Caco-2 (cell line): ENCODE data around the gene PLPP7. TPM values are rescaled to one million over a fixed set of nuclear protein-coding genes. Genes with fewer than 3 reads are reported as not detected.

ENCODE experiments used
- BruUV-seq: library from RNA; stranded (reverse); fragments of 400-500 nt; replicated peaks from 2 replicates; lab custom pipeline; 2021; lab: Mats Ljungman, UMichigan
- CTCF ChIA-PET: fragments of 300-600 bp; sonication (Branson Sonifier 250); formaldehyde crosslinking; loops from one replicate; lab custom pipeline; 2022; ENCODE audit warnings: antibody characterized with exemption; lab: Charles Lee
- POLR2A ChIA-PET: fragments of 300-600 bp; sonication (Branson Sonifier 250); formaldehyde crosslinking; loops from one replicate; lab custom pipeline; 2022; ENCODE audit warnings: antibody characterized with exemption; lab: Charles Lee
- DNase-seq, 2 experiments: peaks; one replicate each; pipeline versions ENCODE4 v3.0.0 to v3.0.0-alpha.2; 2020 to 2022
- H3K27me3 ChIP-seq: replicated peaks from 2 replicates; pipeline ENCODE4 v1.6.0; 2011; ENCODE audit warnings: low read length; ENCODE audit not compliant: control insufficient read depth, insufficient read depth
- H3K36me3 ChIP-seq: 2 replicates; pipeline ENCODE4 v1.5.1; 2011; ENCODE audit warnings: low read length; ENCODE audit not compliant: control insufficient read depth, insufficient read depth
- H3K4me1 ChIP-seq: fragments of 250-450 bp; sonication (Bioruptor Pico); 2 replicates; pipeline ENCODE4 v1.5.1; 2020; ENCODE audit warnings: mild to moderate bottlenecking
- H3K4me3 ChIP-seq: 2 replicates; pipeline ENCODE4 v1.5.1; 2011; ENCODE audit warnings: low read depth, mild to moderate bottlenecking, control low read depth, low read length
- H3K9me3 ChIP-seq: fragments of 250-450 bp; sonication (Bioruptor Pico); 2 replicates; pipeline ENCODE4 v1.5.1; 2020; ENCODE audit warnings: mild to moderate bottlenecking, moderate library complexity
- H3K27ac Mint-ChIP-seq: one replicate; pipeline ENCODE4 v1.8.0; 2022; ENCODE audit warnings: mixed read lengths; ENCODE audit not compliant: unreplicated experiment
- H3K27me3 Mint-ChIP-seq: one replicate; pipeline ENCODE4 v1.8.0; 2022; ENCODE audit warnings: mixed read lengths; ENCODE audit not compliant: insufficient read depth, unreplicated experiment
- H3K36me3 Mint-ChIP-seq: one replicate; pipeline ENCODE4 v1.8.0; 2022; ENCODE audit warnings: mild to moderate bottlenecking, mixed read lengths; ENCODE audit not compliant: insufficient read depth, unreplicated experiment
- H3K4me1 Mint-ChIP-seq: one replicate; pipeline ENCODE4 v1.8.0; 2022; ENCODE audit warnings: low read depth, mixed read lengths; ENCODE audit not compliant: unreplicated experiment
- H3K4me3 Mint-ChIP-seq: one replicate; pipeline ENCODE4 v1.8.0; 2022; ENCODE audit warnings: mild to moderate bottlenecking, moderate library complexity, mixed read lengths; ENCODE audit not compliant: unreplicated experiment
- H3K9me3 Mint-ChIP-seq: one replicate; pipeline ENCODE4 v1.8.0; 2022; ENCODE audit warnings: mixed read lengths; ENCODE audit not compliant: unreplicated experiment
- intact Hi-C: fragments of 100-400 bp; cut with micrococcal nuclease; formaldehyde crosslinking; loops from one replicate; pipeline ENCODE4 v1.10.0; 2022; ENCODE audit not compliant: unreplicated experiment
- total RNA-seq: library from RNA; stranded (reverse); gene quantifications from 2 replicates; pipeline ENCODE4 v1.2.3, GENCODE V29; 2022
- TF ChIP-seq, protein P1 (sequence below), 2 experiments: fragments of 200-600 bp in 1 of 2; IDR thresholded peaks; 1 replicate in 1 of 2; 2 replicates in 1 of 2; pipeline versions ENCODE4 v1.5.1 to v1.8.0; 2011 to 2022; ENCODE audit warnings: antibody characterized with exemption in 1 of 2, control low read depth in 1 of 2, inconsistent platforms in 1 of 2, low read depth in 1 of 2, low read length in 1 of 2, mild to moderate bottlenecking in 1 of 2, moderate library complexity in 1 of 2; ENCODE audit not compliant: insufficient read depth in 1 of 2, severe bottlenecking in 1 of 2, unreplicated experiment in 1 of 2

Gene PLPP7
- total RNA-seq, 1 experiment from 2014 or later = 0.11 TPM

DNA sequence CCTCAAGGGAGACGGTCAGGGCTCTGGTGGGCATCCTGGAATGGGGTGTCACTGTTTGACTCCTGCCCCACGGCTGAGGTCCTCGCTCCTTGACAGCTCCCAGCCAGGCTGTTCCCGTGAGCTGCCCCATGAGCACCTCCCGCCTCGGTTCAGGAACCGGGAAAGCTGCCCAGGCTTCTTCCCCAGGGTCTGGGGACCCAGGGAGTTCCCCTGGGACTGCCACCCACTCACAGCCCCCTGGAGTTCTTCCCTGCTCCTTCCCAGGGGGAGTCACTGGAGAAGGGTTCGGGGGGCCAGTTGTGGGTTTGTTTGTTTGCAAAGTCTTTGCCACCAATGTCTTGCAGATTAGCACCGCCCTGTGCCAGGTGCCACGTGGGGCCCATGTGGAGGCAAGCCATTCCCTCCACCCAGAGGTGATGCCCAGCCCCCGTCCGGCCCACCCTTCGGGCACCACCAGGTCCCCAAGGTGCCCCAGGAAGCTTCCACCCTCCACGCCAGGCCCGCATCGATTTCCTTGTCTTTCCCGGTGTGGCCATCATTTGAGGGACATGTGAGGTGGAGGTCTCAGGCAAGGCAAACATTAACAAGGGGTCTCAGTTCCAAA is 1.3 kb downstream of the PLPP7 start:
- Histone ChIP-seq H3K36me3 (no peaks in the 10 kb centered on the region), H3K27me3 (no peaks in the 10 kb centered on the region), H3K4me3 (no peak overlapping the region), H3K9me3 (no peaks in the 10 kb centered on the region), H3K4me1 (no peaks in the 10 kb centered on the region)
- POLR2A ChIA-PET = no interaction called here
- H3K4me1 Mint-ChIP-seq = no peaks in the 10 kb centered on the region
- H3K9me3 Mint-ChIP-seq = no peaks in the 10 kb centered on the region
- TF ChIP-seq, protein P1, sequence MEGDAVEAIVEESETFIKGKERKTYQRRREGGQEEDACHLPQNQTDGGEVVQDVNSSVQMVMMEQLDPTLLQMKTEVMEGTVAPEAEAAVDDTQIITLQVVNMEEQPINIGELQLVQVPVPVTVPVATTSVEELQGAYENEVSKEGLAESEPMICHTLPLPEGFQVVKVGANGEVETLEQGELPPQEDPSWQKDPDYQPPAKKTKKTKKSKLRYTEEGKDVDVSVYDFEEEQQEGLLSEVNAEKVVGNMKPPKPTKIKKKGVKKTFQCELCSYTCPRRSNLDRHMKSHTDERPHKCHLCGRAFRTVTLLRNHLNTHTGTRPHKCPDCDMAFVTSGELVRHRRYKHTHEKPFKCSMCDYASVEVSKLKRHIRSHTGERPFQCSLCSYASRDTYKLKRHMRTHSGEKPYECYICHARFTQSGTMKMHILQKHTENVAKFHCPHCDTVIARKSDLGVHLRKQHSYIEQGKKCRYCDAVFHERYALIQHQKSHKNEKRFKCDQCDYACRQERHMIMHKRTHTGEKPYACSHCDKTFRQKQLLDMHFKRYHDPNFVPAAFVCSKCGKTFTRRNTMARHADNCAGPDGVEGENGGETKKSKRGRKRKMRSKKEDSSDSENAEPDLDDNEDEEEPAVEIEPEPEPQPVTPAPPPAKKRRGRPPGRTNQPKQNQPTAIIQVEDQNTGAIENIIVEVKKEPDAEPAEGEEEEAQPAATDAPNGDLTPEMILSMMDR (IDR thresholded peaks at IDR 0.05; ENCODE audit: insufficient read depth in 1 of 2, low read depth in 1 of 2, low read length in 1 of 2, severe bottlenecking in 1 of 2, unreplicated experiment in 1 of 2) = no peak
- no peak for DNase-seq
- CTCF ChIA-PET = no interaction called here
- intact Hi-C loops = no loop called here
- H3K27me3 Mint-ChIP-seq = no peaks in the 10 kb centered on the region
- no peak overlapping the region for H3K27ac Mint-ChIP-seq
- H3K36me3 Mint-ChIP-seq = no peaks in the 10 kb centered on the region
- no peak overlapping the region for H3K4me3 Mint-ChIP-seq
- BruUV-seq = no TSS peak

DNA sequence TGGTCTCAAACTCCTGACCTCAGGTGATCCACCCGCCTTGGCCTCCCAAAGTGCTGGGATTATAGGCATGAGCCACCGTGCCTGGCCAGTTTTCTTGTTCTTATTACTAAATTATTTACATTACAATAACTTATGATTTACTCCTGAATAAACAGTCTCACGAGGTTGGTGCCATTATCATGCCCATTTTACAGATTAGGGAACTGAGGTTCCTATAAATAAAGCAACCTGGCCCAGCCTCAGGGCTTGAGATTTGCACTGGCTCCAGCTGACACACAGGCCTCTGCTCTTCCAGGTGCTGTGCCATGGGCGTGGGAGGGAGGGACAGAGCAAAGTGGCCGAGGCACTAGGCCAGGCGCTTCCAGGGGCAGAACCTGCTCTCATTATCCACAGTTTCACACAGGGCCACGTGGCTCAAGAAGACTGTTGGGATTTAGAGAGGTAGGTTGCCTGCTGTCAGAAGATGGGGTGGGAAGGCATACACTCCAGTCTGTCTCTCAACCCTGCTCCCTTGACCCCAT is 2.3 kb downstream of the PLPP7 start:
- H3K27ac Mint-ChIP-seq = no peak overlapping the region
- no peaks in the 10 kb centered on the region for H3K4me1 Mint-ChIP-seq
- TF ChIP-seq, protein P1 (IDR thresholded peaks at IDR 0.05; ENCODE audit: insufficient read depth in 1 of 2, low read depth in 1 of 2, low read length in 1 of 2, severe bottlenecking in 1 of 2, unreplicated experiment in 1 of 2) = no peak
- H3K27me3 Mint-ChIP-seq = no peaks in the 10 kb centered on the region
- H3K27me3 ChIP-seq = no peaks in the 10 kb centered on the region
- no TSS peak for BruUV-seq
- H3K4me3 ChIP-seq = no peak overlapping the region
- no peaks in the 10 kb centered on the region for H3K9me3 Mint-ChIP-seq
- no peak overlapping the region for H3K4me3 Mint-ChIP-seq
- H3K36me3 Mint-ChIP-seq = no peaks in the 10 kb centered on the region
- ChIA-PET CTCF (no interaction called here), POLR2A (no interaction called here)
- H3K9me3 ChIP-seq = no peaks in the 10 kb centered on the region
- intact Hi-C loops = no loop called here
- no peak for DNase-seq
- H3K36me3 ChIP-seq = no peaks in the 10 kb centered on the region
- H3K4me1 ChIP-seq = no peaks in the 10 kb centered on the region

DNA sequence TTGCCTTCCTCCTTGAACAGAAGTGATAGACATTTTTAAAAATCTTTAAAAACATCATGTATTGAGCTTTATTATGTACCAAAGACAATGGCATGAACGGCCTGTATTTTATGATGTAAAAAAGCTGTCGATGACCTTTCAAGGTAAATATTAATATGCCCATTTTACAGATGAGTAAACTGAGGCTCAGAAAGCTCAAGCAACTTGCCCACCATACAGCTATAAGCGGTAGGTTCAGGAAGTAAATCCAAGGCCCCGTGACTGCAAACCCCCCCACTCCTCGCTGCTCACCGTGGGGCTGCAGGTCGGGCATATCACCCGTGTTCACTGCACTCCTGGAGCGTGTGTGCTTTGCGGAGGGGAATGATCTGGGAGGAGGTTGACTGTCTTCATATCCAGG is 3.4 kb downstream of the PLPP7 start:
- ChIA-PET POLR2A (no interaction called here), CTCF (no interaction called here)
- Mint-ChIP-seq H3K9me3 (no peaks in the 10 kb centered on the region), H3K4me3 (no peak overlapping the region), H3K27ac (no peak overlapping the region), H3K27me3 (no peaks in the 10 kb centered on the region), H3K36me3 (no peaks in the 10 kb centered on the region), H3K4me1 (no peaks in the 10 kb centered on the region)
- DNase-seq = no peak
- Histone ChIP-seq H3K4me3 (no peak overlapping the region), H3K4me1 (no peaks in the 10 kb centered on the region), H3K27me3 (no peaks in the 10 kb centered on the region), H3K36me3 (no peaks in the 10 kb centered on the region), H3K9me3 (no peaks in the 10 kb centered on the region)
- TF ChIP-seq, protein P1 (IDR thresholded peaks at IDR 0.05; ENCODE audit: insufficient read depth in 1 of 2, low read depth in 1 of 2, low read length in 1 of 2, severe bottlenecking in 1 of 2, unreplicated experiment in 1 of 2) = no peak
- no TSS peak for BruUV-seq
- intact Hi-C loops = no loop called here
